ENCODE measurements around the gene SETD4. TPM values are rescaled to one million over a fixed set of nuclear protein-coding genes. Genes with fewer than 3 reads are reported as not detected.
"Not testable (repeated sequence)": the region's sequence is repeated elsewhere in the genome, so short reads cannot be mapped to it uniquely, and the experiment has no call there.

The SETD4 gene, protein sequence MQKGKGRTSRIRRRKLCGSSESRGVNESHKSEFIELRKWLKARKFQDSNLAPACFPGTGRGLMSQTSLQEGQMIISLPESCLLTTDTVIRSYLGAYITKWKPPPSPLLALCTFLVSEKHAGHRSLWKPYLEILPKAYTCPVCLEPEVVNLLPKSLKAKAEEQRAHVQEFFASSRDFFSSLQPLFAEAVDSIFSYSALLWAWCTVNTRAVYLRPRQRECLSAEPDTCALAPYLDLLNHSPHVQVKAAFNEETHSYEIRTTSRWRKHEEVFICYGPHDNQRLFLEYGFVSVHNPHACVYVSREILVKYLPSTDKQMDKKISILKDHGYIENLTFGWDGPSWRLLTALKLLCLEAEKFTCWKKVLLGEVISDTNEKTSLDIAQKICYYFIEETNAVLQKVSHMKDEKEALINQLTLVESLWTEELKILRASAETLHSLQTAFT
- polyA plus RNA-seq (2014; cell fraction: cytosol; rRNA removed) = 15.6 and 15.8 TPM in 2 replicates
- polyA plus RNA-seq (2014; cell fraction: nucleus; rRNA removed) = 24.2 and 30.2 TPM in 2 replicates

DNA sequence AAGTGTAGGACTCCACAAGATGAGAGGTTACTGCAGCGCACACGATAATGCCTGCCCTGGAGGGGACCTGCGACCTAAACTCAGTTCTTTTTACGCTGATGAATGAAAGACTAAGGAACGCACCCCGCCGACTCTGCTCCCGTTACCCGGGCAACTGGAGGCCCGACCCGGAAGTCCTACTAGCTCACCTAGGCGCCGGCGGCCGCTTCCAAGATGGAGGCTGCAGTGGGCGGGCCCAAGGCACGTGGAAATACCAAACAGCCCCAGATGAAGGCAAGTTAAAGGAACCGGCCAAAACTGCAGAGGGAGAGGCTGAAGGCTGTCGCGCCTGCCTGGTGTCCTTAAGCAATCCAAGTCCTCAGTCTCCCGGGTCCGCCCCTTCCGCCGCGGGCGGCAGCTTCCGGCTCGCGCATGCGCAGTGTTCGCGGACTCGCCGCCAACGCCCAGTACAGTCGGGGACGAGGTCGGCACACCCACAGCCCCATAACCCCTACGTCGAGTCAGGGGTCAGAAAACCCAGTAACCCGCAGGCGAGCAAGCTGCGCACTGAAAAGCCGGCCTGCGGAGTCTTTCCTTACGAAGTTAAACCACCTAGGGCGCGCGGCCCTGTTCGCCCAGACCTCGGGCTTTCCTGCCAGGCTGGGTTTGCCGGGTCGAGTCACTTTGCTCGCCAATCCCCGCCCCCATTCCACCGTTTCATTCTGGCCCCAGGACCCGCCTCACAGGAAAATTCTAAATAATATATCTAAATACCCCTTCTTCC, at the start of gene SETD4:
TSS of gene SETD4 (minus strand) at position 368 of the 763 bp plus-strand sequence. CDS start 1,638 bp downstream, outside the sequence.
- DNase-seq (ENCODE audit: low spot score) = peak; percentile 86

DNA sequence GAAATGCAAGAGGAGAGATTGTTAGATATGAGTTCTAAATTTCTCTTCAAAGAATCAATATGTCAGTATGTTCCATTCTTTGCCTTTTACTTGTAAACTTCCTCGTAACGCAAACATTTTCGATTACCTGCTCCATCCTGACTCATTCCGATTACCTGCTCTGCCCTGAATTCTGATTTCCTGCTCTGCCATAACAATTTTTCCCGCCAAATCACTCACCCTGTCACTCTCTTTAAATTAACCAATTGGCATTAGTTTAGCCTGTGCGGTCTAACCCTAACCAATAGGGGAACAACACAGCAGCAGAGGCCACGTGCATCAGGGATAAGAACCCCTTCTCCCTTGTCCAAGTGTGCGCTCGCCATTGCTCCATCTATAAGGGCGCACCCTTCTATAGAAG, 49.5 kb upstream of the SETD4 start:
- no peak for DNase-seq (ENCODE audit: low spot score)

DNA sequence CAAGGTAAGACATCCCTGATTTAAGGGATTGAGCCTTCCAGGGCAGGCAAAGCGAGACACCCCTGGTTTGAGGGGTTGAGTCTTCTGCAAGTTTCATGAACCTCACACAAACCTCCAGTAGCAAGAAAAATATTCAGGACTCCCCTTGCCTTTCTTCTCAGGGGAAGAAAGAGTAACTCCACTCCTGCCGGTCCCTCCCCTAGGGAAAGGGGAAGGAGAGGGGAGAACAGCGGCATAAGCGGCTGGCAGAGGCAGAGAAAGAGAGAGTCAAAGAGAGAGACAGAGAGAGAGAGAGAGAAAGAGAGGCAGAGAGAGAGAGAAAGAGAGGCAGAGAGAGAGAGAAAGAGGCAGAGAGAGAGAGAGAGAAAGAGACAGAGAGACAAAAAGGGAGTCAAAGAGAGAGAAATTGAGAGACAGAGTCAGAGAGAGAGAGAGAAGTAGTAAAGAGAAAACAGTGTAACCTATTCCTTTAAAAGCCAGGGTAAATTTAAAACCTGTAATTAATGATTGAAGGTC, 45.1 kb upstream of the SETD4 start:
- DNase-seq (ENCODE audit: low spot score) = no peak

DNA sequence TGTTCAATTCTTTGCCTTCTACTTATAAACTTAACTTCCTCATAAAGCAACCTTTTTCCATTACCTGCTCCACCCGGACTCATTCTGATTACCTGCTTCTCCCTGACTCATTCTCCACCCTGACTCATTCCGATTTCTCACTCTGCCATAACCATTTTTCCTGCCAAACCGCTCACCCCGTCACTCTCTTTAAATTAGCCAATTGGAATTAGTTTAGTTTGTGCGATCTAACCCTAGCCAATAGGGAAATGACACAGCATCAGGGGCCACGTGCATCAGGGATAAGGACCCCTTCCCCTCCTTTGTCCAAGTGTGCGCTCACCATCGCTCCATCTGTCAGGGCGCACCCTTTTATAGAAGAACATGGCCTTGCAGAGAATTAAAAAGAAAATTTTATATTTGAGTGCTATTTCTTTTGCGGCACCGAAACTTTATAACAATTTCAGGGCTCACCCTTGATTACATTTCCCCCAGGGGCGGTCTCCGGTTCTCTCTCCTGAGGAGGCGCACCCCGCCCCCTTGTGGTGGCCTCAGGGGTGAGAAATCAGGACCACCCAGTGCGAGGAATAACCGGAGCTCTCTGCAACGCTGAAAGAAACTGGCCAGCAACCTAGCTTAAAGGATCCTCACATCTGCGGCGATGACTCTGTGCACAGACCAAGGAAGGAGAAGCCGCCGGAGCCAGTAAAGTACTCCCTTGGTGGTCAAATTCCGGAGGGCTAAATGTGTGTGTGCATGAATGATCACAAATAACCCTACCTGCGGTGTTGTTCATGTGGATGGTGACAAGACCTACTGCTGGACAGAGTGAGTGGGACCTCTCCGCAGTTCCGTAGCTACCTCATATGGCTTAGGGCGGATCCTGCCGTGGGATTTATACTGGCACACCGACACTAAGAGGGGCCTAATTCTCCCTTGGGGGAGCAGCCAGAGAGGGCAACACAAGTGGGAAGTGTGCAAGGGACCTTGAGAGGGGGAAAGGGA, 44.3 kb upstream of the SETD4 start:
- DNase-seq (ENCODE audit: low spot score) = peak; percentile 52

DNA sequence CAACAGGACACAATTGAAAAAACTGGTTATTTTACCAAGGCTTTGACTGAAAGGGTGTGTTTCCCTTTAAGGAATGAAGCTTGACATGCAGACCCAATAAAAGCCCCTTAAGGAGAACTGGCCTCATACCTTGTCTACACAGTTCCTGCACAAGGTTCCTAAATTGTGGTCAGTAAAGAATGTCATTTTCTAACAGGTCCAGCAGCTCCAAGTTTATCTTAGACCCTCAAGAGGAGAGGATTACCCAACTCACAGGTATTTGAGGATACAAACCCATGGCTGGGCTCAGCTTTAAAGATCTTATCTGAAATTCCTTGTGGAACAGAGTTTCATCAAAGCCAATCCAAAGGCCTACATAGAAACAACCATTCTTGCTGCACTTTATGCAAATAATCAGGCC, 43.1 kb upstream of the SETD4 start:
- DNase-seq (ENCODE audit: low spot score) = no peak

DNA sequence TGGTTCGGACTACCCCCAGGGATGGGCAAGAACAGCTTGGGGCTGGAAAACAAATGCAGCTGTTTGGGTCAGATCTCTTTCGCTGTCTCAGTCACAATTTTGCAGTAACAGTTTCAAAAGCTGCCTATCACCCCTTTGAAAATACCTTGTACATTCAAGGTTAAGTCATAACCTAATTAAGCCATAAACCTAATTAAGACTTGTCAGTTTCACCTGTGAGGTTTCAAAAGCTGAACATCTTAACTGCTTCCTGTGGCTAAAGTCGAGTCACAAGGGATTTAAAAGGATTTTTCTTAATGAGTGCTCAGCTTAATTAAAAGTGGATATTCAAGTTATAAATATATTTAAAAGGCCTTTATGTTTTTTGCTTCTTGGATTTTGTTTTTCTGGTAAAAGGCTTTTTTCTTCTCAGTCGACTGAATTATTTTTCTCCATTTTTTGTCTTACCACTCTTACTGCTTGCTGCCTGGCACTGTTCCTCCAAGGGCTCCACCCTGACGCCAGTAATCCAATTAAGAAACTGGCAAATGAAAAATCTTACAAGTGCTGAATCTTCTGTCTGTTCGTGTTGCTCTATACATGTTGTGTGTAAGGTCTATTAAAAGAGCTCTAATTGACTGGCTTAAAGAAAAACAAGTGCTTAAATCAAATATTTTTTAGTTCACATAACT, 40.8 kb upstream of the SETD4 start:
- no peak for DNase-seq (ENCODE audit: low spot score)

DNA sequence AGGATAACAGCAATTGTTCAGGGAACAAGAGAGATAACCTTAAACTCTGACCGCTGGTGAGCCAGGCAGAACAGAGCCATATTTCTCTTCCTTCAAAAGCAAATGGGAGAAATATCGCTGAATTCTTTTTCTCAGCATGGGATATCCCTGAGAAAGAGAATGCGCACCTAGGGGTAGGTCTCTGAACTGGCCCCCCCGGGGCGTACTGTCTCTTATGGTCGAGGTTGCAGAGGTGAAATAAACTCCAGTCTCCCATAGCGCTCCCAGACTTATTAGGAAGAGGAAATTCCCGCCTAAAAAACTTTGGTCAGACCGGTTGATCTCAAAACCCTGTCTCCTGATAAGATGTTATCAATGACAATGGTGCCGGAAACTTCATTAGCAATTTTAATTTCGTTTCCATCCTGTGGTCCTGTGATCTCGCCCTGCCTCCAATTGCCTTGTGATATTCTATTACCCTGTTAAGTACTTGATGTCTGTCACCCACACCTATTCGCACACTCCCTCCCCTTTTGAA, 39.4 kb upstream of the SETD4 start:
- DNase-seq (ENCODE audit: low spot score) = not testable (repeated sequence)

DNA sequence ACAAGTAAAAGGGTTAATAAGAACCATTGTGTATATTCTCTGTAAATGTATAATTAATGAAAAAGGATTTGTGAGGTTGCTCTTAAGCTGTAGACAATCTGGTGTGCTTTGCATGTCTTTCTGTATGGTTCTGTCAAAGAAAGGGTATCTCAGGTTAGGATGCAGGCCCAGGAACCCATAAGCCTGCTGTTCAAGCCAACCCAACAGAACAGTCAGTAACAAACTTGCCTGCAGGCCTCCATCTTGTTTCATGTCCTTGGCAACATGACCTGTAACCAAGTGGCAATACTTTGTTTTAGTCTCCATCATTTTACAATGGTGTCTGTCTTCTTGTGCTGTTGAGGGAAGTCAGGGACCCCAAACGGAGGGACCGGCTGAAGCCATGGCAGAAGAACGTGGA, 38.7 kb upstream of the SETD4 start:
- no peak for DNase-seq (ENCODE audit: low spot score)

DNA sequence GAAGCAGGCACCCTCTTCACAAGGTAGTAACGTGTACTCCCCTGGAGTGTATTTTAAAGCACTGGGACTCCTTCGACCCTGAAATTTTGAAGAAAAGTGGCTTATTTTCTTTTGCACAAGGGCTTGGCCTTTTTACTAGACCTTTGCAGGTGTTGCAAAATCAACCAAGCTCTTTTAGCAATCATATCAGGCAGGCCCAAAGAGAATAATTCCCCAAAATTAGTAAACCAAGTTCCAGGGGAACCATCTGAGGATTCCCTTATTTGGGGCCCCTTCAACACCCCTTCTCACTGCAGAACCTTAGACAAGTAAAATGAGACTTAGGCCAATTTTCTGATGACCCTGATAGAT, 37.8 kb upstream of the SETD4 start:
- DNase-seq (ENCODE audit: low spot score) = no peak

DNA sequence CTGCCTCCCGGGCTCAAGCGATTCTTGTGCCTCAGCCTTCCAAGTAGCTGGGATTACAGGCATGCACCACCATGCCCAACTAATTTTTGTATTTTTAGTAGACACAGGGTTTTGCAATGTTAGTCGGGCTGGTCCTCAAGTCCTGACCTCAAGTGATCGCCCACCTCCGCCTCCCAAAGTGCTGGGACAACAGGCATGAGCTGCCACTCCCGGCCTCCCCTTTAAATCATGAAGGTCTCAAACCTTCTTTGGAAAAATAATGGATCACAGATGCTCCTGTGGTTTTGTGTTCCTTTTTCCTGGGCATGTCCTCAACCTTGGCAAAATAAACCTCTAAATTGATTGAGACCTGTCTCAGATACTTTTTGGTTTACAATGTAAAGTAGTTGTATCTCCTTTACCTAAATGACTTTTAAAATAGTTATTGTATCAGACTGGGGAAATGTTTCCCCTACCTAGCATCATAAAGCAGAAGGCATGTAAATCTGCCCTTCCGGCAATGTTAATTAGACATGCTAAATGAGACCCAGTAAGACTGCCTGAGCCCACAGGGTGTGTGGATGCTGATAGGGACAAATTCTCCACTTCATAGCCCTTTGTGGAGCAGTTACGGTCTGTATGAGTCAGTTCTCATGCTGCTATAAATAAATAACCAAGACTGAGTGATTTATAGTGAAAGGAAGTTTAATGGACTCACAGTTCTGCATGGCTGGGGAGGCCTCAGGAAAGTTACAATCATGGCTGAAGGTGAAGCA, 37.3 kb upstream of the SETD4 start:
- no peak for DNase-seq (ENCODE audit: low spot score)

DNA sequence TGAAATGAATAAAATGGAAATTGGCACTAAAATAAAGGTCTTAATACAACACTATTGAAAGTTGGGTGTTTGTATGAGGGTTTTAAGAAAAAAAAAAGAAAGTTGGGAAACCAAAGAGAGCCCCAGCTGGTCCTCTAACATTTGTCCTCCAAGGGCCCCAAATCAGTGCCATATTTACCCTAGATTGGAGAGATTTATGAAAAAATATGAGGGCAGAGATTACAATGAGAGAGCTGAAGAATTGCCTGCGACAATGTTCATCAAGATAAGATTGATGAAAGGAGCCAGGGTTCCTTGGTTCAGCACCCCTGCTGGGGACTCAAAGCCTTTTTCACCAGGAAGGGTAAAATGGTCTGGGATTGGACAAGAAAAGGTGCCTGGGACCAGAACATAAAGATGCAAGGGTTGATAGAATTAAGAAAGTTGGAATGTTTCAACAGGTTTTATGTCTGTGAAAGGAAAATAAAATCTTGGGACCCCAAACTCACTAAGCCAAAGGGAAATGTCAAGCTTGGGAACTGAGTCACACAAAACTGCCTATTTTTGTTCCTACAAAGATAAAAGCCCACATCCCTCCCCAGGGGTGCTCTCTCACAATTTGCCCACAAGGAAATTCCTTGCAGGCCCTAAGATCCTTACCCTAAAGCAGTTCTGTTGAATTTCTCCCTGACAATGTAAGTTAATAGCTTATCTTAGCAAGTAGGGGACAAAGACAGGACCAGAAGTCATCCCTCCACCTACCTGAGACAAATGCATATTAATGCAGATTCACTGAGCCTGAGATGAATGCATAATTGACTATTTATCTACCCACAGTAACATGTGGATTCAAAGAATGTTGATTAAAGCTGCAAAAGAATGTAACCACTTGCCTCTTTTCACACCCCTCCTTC, 36.3 kb upstream of the SETD4 start:
- DNase-seq (ENCODE audit: low spot score) = no peak

DNA sequence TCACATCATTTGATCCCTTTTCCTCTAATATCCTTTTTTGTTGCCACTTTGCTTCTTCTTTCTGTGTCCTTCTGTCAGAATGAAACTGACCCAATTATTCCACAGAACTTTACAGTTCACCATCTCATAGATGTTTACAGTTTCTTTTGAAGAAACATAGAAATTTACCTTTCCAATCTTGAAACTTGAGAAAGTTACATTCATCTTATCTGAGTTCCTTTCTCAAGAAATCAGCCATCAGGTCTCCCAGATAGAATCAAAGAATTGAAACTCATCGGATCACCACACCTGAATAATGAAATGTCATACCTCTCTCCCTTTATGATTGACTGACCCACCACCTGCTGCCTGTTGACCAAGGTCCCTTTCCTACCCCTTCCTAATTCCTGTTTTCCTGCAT, 33.2 kb upstream of the SETD4 start:
- no peak for DNase-seq (ENCODE audit: low spot score)

DNA sequence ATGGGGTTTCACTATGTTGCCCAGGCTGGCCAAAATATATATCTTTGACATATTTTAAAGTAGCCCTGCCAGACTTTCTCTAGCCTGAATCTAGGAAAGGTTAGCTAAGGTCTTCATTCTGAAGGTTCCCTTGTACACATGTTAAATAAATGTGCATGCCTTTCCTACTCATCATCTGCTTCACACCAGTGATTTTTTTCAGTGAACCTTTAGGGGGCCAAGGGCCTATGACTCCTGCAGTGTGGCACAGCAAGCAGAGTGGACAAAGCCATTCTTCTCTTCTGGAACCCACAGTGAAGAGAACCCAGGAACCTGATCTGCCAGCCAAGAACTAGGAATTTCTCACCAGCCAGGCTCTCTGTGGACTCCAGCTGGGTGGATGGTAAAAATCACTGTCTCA, 32.4 kb upstream of the SETD4 start:
- DNase-seq (ENCODE audit: low spot score) = no peak

DNA sequence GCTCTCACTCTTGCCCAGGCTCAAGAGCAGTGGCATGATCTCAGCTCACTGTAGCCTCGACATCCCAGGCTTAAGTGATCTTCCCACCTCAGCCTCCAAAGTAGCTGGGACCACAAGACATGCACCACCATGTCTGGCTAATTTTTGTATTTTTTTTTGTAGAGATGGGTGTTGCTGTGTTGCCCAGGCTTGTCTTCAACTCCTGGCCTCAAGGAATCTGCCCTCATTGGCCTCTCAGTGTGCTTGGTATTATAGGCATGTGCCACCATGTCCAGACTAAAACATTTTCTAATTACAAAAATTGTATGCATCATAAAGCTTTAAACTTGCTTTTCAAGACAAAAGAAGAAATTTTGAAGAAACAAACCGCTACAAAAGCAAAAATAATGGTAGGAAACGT, 29.6 kb upstream of the SETD4 start:
- DNase-seq (ENCODE audit: low spot score) = no peak

DNA sequence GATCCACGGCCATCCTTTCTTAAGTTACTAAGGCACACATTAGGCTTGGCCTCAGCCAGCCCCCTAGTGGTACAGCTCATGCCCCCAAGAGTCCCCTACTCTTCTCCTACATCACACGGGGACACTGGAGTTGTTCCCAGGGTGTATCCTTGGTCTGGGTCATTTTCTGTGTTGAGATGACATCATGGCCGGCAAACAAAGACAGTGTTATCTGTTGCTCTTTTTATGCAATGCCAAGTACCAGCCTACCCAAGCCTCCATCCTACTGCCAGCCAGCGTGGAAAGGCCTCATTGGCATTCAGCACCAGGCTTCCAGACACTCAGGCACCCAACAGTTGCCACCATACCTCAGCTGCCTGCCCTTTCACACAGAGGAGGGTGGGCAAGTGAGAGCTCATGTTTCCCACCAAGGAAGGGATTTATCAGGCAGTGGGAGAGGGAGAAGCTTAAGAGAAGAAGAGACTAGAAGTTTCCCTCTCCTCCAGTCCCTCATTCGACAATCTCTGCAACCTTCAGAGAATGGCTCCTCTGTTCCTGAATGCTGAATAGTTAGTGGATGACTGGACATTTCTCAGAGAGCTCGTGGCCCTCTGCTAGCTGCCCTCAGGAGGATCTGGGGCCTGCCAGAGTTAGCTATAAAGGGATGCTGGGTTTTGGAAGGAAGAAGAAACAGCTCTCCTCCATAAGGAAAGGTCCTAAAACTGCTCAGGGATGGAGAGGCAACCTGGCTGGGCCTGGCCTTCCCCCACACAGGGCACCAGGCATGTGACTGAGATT, 27.2 kb upstream of the SETD4 start:
- no peak for DNase-seq (ENCODE audit: low spot score)

DNA sequence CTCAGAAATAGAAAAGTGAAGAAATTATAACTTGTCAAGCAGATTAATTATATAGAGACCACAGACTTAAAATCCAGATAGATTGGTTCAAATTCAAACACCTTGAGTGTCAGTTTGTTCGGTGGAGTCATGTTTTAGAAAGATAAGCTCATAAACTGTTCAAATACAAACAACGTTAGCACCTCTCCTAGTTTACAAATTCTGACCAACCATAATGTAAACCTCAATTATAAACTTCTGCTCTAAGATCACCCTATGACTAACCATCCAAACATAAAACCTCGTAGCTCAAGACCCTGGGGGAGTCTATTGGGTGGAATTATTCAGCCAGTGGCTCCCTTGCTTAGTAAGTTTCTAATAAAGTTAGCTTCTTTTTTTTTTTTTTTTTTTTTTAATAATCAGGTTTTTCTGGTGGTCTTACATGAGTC, 21.9 kb upstream of the SETD4 start:
- DNase-seq (ENCODE audit: low spot score) = no peak

DNA sequence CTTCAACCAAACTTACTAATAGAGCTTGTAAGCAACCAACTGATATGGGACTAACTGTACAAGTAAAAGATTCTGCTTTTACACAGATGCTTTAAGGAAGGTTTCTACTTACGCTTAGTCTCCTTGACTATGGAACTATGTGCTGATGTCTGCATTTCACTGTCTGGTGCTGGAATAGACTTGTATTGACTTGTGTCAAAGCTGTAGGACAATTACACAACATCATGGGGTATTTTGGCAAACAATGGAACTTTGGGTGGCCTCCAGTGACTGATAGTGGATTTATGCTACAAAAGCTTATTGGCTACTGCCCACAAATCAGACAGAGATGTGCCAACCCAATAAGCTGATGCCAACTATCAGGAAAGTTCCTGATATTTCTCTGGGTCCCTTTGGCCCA, 20.1 kb upstream of the SETD4 start:
- no peak for DNase-seq (ENCODE audit: low spot score)

DNA sequence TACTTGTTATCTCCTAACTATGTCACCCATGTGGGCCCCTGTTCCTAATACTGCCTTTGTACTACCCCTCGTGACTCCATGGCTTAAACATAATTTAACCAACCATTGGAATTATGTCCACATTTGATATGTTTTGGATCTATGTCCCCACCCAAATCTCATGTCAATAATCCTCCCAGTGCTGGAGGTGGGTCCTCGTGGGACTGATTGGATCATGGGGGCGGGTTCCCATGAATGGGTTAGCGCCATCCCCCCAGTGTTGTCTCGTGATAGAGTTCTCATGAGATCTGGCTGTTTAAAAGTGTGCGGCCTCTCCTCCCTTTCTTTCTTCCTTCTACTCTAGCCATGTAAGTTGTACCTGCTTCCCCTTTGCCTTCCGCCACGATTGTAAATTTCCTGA, 19.3 kb upstream of the SETD4 start:
- DNase-seq (ENCODE audit: low spot score) = no peak
